Measurements from ENCODE around the gene SGSM2.

GRCh38 chr17:2406903-2407790, 69.8 kb downstream of the SGSM2 start:
- TF ChIP-seq ZNF788 (CRISPR knock-in tag; IDR thresholded peaks at IDR 0.05; ENCODE audit: borderline replicate concordance): no peak
- no peak for TF ChIP-seq ZBTB1 (CRISPR knock-in tag; IDR thresholded peaks at IDR 0.05; ENCODE audit: borderline replicate concordance)
- TF ChIP-seq ATF2 (CRISPR knock-in tag; IDR thresholded peaks at IDR 0.05): no peak
- TF ChIP-seq, protein P1, sequence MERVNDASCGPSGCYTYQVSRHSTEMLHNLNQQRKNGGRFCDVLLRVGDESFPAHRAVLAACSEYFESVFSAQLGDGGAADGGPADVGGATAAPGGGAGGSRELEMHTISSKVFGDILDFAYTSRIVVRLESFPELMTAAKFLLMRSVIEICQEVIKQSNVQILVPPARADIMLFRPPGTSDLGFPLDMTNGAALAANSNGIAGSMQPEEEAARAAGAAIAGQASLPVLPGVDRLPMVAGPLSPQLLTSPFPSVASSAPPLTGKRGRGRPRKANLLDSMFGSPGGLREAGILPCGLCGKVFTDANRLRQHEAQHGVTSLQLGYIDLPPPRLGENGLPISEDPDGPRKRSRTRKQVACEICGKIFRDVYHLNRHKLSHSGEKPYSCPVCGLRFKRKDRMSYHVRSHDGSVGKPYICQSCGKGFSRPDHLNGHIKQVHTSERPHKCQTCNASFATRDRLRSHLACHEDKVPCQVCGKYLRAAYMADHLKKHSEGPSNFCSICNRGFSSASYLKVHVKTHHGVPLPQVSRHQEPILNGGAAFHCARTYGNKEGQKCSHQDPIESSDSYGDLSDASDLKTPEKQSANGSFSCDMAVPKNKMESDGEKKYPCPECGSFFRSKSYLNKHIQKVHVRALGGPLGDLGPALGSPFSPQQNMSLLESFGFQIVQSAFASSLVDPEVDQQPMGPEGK (CRISPR knock-in tag; IDR thresholded peaks at IDR 0.05): no peak
- TF ChIP-seq, protein P2, sequence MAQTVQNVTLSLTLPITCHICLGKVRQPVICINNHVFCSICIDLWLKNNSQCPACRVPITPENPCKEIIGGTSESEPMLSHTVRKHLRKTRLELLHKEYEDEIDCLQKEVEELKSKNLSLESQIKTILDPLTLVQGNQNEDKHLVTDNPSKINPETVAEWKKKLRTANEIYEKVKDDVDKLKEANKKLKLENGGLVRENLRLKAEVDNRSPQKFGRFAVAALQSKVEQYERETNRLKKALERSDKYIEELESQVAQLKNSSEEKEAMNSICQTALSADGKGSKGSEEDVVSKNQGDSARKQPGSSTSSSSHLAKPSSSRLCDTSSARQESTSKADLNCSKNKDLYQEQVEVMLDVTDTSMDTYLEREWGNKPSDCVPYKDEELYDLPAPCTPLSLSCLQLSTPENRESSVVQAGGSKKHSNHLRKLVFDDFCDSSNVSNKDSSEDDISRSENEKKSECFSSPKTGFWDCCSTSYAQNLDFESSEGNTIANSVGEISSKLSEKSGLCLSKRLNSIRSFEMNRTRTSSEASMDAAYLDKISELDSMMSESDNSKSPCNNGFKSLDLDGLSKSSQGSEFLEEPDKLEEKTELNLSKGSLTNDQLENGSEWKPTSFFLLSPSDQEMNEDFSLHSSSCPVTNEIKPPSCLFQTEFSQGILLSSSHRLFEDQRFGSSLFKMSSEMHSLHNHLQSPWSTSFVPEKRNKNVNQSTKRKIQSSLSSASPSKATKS (CRISPR knock-in tag; IDR thresholded peaks at IDR 0.05): no peak
- TF ChIP-seq ZNF12 (CRISPR knock-in tag; IDR thresholded peaks at IDR 0.05): no peak
- no peak for TF ChIP-seq NRL (CRISPR knock-in tag; IDR thresholded peaks at IDR 0.05; ENCODE audit: borderline replicate concordance)
- no peak for TF ChIP-seq ZNF138 (CRISPR knock-in tag; IDR thresholded peaks at IDR 0.05; ENCODE audit: low read depth)
- TF ChIP-seq ZFX (CRISPR knock-in tag; IDR thresholded peaks at IDR 0.05; ENCODE audit: low read depth): no peak
- no peak for TF ChIP-seq ZNF816 (CRISPR knock-in tag; IDR thresholded peaks at IDR 0.05; ENCODE audit: borderline replicate concordance)
- TF ChIP-seq ZNF232 (CRISPR knock-in tag; IDR thresholded peaks at IDR 0.05; ENCODE audit: borderline replicate concordance): no peak

Data from HepG2 (cell line).